Ovary (tissue), 9 donors: ENCODE measurements around the gene PGBD5. TPM values are rescaled to one million over a fixed set of nuclear protein-coding genes. Genes with fewer than 3 reads are reported as not detected.

Source experiments
- DNase-seq, 5 donors: peaks; one replicate each; pipeline ENCODE4 v3.0.0-alpha.2; 2019 to 2020
- H3K27ac ChIP-seq, 2 donors: fragments of 200-600 bp; one replicate each; pipeline versions ENCODE4 v1.5.1 to v1.8.0; 2019 to 2022
- H3K27me3 ChIP-seq: fragments of 200-600 bp; one replicate; pipeline ENCODE4 v1.8.0; 2022
- H3K36me3 ChIP-seq: fragments of 200-600 bp; sonication (generic); one replicate; pipeline ENCODE4 v1.5.1; 2019
- H3K4me1 ChIP-seq: one replicate; pipeline ENCODE4 v1.8.1; 2013; ENCODE audit warnings: mild to moderate bottlenecking, moderate library complexity; ENCODE audit not compliant: insufficient read depth
- H3K4me3 ChIP-seq: fragments of 200-600 bp; sonication (generic); one replicate; pipeline ENCODE4 v1.5.1; 2017
- H3K9me3 ChIP-seq, 2 donors: fragments of 200-600 bp in 1 of 2; sonication (generic) in 1 of 2; one replicate each; pipeline versions ENCODE4 v1.5.1 to v1.8.1; 2013 to 2019; ENCODE audit warnings: mild to moderate bottlenecking in 1 of 2, moderate library complexity in 1 of 2
- CTCF ChIP-seq, 3 donors: fragments of 450-650 bp in 2 of 3; fragments of 200-600 bp in 1 of 3; IDR thresholded peaks; one replicate each; pipeline versions ENCODE4 v1.5.1 to v1.8.0; 2016 to 2022; ENCODE audit warnings: antibody characterized with exemption in 3 of 3, mild to moderate bottlenecking in 1 of 3
- EP300 ChIP-seq: sonication (generic); formaldehyde crosslinking; IDR thresholded peaks from one replicate; pipeline ENCODE4 v1.6.1; 2017; ENCODE audit warnings: antibody characterized with exemption
- POLR2A ChIP-seq: fragments of 450-650 bp; IDR thresholded peaks from one replicate; pipeline ENCODE4 v1.6.1; 2017; ENCODE audit warnings: antibody characterized with exemption, mild to moderate bottlenecking, moderate library complexity
- WGBS, 3 donors: extraction: QIAGEN DNeasy Blood & Tissue Kit in 1 of 3; methylation state at CpG; one replicate each; pipeline versions ENCODE4 v1.1.5 to v1.1.7; 2013 to 2017; 5-methylcytosine and 5-hydroxymethylcytosine counted together
- intact Hi-C, 4 donors: fragments of 100-400 bp; cut with DNase I; formaldehyde crosslinking; loops; one replicate each; pipeline versions ENCODE4 v1.11.0 to v1.15.1; 2022 to 2023
- polyA plus RNA-seq, 2 donors: library from polyadenylated mRNA; stranded (reverse); fragments of 200-250 nt in 1 of 2; fragments of 350-450 nt in 1 of 2; fragmentation: Illumina TruSeq in 1 of 2; extraction: RNeasy Lipid Tissue Mini Kit (QIAGEN cat#74804) in 1 of 2; gene quantifications; one replicate each; pipeline ENCODE4 v1.2.3, GENCODE V29; 2013 to 2014
- total RNA-seq, 7 donors: library from RNA; depleted of rRNA in 2 of 7; stranded (reverse); fragments of >200 nt in 2 of 7; fragmentation: NEBNext Ultra II Directional in 3 of 7; extraction: Animal tissue kit (Norgen Biotek cat#: 25700) in 3 of 7; gene quantifications; one replicate each; pipeline versions ENCODE4 v1.1.0 to v1.2.4, GENCODE V29; 2016 to 2023
- donor health status: DM: no; HTN: no; CAD: no; lungs with moderate emphysema.
- donor health status: DM: no; HTN: no; CAD: no.
- donor health status: Bipolar disorder and iron deficiency.
- donor health status: DM: yes; HTN: yes; CAD: no.
- donor health status: DM: no; HTN: no; CAD: no.
- donor health status: DM: yes; HTN: yes; CAD: no.

PGBD5 gene
- total and polyA plus RNA-seq, 9 donors = 0.12 to 2.6 (median 1.1) TPM

- intact Hi-C loops = no loop called here
- no peak for DNase-seq
- WGBS, 3 donors = 8 to 22% (median 17%) methylated on average over 6 of the region's 6 CpGs
- Histone ChIP-seq H3K27ac (no peak overlapping the region), H3K4me3 (no peak overlapping the region), H3K9me3 (peaks cover 0 to 5% of the 10 kb centered on the region in 2 donors), H3K4me1 (no peaks in the 10 kb centered on the region), H3K36me3 (no peaks in the 10 kb centered on the region), H3K27me3 (no peaks in the 10 kb centered on the region)
- TF ChIP-seq POLR2A (no peak), CTCF (IDR thresholded peaks at IDR 0.05) (no peak), EP300 (no peak)
These were observed 50.4 kb downstream of the PGBD5 start for GRCh38 chr1:230375780-230376179.

GRCh38 chr1:230375147-230375546 is 51.0 kb downstream of the PGBD5 start:
- H3K9me3 ChIP-seq = peaks cover 0 to 5% of the 10 kb centered on the region in 2 donors
- no peak overlapping the region for H3K27ac ChIP-seq
- no peaks in the 10 kb centered on the region for H3K36me3 ChIP-seq
- no peak for DNase-seq
- intact Hi-C loops = no loop called here
- H3K4me1 ChIP-seq = no peaks in the 10 kb centered on the region
- TF ChIP-seq POLR2A (no peak), CTCF (IDR thresholded peaks at IDR 0.05) (no peak), EP300 (no peak)
- H3K4me3 ChIP-seq = no peak overlapping the region
- H3K27me3 ChIP-seq = no peaks in the 10 kb centered on the region
- WGBS, 3 donors = 15 to 24% (median 22%) methylated on average over 3 of the region's 3 CpGs

DNA sequence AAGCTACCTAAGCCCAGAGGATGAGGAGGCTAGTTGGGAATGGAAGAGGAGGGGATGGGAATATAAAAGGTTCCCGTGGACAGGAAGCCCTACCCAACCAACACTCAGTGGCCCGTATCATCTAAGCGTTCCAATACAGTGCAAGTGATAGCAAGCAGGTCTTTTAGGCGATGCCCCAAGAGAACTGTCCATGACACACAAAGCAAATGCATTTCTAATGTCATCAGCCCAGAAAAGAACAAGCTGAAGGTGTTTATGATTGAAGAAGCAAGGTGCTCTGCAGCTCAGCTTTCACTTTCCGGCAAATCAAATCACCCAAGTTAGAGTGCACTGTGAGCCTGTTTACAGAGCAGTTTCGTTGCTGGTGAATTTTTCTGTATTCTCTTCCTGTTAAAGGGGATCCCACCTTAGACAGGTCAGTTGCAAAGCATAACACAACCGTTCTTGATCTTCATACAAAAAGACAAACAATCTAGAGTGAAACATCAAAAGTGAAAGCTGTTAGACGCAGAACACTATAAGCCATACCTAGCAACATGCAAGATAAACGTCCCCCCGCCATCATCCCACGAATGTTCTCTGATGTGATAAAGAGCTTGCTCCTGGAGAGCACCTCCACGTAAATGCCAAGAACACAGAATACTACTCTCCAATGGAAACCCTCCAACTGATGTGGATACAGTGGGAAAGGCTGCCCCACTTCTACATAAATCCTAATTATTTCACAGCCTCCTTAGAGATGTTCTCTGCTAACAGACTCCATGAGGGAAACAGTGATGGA is 54.0 kb downstream of the PGBD5 start:
- intact Hi-C loops = no loop called here
- Histone ChIP-seq H3K9me3 (no peaks in the 10 kb centered on the region), H3K4me3 (no peak overlapping the region), H3K4me1 (no peaks in the 10 kb centered on the region), H3K27ac (no peak overlapping the region), H3K27me3 (no peaks in the 10 kb centered on the region), H3K36me3 (no peaks in the 10 kb centered on the region)
- 32 to 54% (median 38%) methylated on average over 12 of the region's 12 CpGs for WGBS, 3 donors
- TF ChIP-seq POLR2A (no peak), CTCF (IDR thresholded peaks at IDR 0.05) (no peak), EP300 (no peak)
- no peak for DNase-seq

DNA sequence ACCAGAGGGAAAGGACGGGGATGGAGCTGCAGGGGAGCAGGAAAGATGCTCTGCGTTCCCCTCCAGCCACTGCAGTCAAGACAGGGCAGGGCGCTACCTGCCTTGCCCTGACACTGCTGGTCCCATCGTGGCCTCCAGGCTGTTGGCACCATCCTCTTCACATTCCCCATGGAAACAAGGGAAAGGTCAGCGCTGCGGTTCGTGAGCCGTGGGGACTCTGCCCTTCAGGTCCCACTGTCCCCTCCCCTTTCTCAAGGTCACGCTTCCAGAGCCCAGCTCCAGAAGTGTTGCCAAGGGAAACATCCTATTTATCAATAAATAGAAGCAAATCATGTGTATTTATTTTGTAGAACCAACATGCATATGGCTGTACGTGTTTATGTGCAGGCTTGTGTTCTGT is 56.0 kb downstream of the PGBD5 start:
- Histone ChIP-seq H3K36me3 (no peaks in the 10 kb centered on the region), H3K4me1 (no peaks in the 10 kb centered on the region), H3K27me3 (no peaks in the 10 kb centered on the region), H3K27ac (no peak overlapping the region), H3K4me3 (no peak overlapping the region), H3K9me3 (no peaks in the 10 kb centered on the region)
- TF ChIP-seq POLR2A (no peak), CTCF (IDR thresholded peaks at IDR 0.05) (no peak), EP300 (no peak)
- 72 to 87% (median 78%) methylated on average over 10 of the region's 10 CpGs for WGBS, 3 donors
- no peak for DNase-seq
- intact Hi-C loops = no loop called here
